ENCODE measurements around the gene GPHN. TPM values are rescaled to one million over a fixed set of nuclear protein-coding genes. Genes with fewer than 3 reads are reported as not detected.
"Not testable (repeated sequence)": the region's sequence is repeated elsewhere in the genome, so short reads cannot be mapped to it uniquely, and the experiment has no call there.

The GPHN gene
- total RNA-seq, 2 donors from 2014 or later, result 21.3 to 24.9 TPM

DNA sequence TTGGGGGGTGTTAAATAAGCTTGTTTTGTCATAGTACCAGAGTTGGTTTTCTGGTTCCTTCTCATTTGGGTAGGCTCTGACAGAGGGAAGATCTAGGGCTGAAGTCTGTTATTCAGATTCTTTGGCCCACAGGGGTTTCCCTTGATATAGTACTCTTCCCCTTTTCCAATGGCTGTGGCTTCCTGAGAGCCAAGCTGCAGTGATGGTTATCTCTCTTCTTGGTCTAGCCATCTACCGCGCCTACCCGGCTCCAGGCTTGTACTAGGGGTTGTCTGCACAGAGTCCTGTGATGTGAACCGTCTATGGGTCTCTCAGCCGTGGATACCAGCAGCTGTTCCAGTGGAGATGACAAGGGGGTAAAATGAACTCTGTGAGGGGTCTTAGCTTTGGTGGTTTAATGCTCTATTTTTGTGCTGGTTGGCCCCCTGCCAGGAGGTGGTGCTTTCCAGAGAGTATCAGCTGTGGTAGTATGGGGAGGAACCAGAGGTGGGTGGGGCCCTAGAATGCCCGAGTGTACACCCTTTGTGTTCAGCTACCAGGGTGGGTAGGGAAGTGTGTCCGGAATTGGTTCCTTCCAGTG, 209.7 kb downstream of the GPHN start:
- no peak for DNase-seq (ENCODE audit: low spot score)
- intact Hi-C loops (cut with DNase I), result no loop called here

DNA sequence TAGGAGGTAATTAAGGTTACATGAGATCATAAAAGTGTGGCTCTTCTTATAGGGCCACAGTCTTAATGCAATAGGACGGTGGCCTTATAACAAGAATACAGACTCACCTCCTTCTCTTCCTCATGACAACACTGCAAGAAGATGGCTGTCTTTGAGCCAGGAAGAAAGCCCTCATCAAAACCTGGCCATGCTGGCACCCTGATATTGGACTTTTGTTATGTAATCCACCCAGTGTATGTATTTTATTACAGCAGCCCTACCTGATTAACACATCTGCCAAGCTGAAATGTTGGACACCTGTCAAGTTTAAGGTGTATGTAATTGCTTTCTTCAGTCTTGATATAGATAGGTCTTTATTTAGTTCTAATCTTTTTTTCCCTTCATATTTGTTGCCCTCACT, 217.0 kb downstream of the GPHN start:
- intact Hi-C loops (cut with DNase I), result no loop called here
- no peak for DNase-seq (ENCODE audit: low spot score)

DNA sequence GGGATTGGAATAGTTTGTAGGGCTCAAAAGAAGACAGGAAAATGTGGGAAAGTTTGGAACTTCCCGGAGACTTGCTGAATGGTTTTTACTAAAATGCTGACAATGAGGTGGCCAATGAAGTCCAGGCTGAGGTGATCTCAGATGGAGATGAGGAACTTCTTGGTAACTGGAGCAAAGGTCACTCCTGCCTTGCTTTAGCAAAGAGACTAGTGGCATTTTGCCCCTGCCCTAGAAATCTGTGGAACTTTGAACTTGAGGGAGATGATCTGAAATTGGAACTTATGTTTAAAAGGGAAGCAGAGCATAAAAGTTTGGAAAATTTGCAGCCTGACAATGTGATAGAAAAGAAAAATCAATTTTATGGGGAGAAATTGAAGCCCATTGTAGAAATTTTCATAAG, 223.4 kb downstream of the GPHN start:
- intact Hi-C loops (cut with DNase I); DNase-seq (ENCODE audit: low spot score): not testable (repeated sequence)

DNA sequence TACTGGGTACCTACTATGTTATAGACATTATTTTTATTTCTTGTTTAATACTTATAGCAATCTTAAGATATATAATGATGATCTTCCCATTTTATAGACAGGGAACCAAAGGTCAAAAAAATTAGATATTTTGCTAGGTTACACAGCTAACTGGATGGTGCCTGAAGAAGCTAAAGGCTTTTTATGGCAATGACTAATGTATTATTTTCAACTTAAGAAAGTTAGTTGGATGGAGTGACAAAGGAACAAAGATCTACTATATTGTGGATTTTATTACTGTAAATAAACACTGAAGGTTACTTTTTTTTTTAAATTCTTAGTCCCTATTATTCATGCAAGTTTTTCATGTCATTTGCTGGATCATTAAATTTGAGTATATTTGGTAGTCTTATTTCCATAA, 227.9 kb downstream of the GPHN start:
- intact Hi-C loops (cut with DNase I), result no loop called here
- DNase-seq (ENCODE audit: low spot score), result no peak

DNA sequence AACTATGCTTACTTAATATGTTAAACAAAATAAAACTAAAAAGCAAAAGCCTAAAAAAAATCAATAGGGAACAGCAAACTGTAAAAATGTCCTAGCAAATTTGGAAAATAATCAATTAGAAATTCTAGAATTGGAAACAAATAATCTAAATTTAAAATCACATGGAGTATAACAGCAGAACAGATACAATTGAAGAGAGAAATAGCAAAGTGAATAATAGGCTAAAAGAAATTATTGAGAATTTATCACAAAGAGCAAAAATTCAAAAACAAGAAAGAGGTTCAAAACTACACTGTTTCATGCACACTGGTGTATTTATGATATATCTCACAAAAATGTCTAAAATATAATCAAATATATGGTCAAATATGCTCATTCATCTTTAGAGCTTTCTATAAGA, 231.9 kb downstream of the GPHN start:
- intact Hi-C loops (cut with DNase I), result no loop called here
- DNase-seq (ENCODE audit: low spot score), result no peak

DNA sequence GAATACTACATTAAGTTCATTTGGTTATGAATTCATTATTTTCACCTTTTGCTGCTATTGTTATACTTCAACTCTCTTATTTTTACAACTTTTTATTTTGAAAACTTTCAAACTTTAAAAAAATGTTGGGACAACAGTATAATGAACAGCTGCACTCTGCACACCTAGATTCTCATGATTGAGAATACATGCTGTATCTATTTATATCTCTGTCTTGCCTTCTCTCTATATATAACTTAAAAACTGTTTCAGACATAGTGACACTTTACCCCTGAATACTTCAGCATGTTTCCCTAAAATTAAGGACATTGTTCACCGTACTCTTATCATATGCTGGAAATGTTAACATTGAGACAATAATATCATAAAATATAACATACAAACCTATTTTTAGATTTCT, 237.1 kb downstream of the GPHN start:
- no peak for DNase-seq (ENCODE audit: low spot score)
- intact Hi-C loops (cut with DNase I), result no loop called here

DNA sequence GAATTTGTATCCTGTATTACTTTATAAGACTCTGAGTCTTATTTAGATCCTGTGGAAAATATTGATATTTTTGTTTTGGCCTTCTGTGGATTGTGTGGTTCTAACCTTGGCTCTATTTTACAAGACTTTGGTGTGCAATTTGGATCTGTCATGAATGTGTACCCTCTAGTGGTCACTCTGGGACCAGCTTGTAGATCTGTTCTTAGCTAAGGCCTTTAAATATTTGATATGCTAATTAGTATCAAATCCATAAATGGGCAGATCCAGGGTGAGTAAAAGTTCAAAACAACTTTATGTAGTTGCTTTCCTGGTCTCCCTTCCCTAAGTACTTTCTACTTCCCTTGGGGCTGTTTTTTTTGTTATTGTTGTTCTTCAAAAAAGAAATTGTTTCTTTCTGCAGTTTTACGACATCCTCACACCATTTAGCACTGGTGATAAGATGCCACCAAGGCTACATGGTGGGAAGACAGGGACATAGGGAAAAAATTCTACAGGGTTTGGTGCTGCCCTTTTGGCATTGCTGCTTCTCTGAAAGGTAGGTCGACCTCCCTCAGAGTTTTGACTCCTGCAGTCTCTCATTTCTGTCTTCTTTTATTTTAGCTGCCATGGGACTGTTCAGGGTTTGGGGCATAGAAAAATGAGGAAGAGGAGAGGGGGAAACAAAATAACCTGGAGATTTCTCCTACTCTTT, 238.5 kb downstream of the GPHN start:
- no peak for DNase-seq (ENCODE audit: low spot score)
- intact Hi-C loops (cut with DNase I), result no loop called here

DNA sequence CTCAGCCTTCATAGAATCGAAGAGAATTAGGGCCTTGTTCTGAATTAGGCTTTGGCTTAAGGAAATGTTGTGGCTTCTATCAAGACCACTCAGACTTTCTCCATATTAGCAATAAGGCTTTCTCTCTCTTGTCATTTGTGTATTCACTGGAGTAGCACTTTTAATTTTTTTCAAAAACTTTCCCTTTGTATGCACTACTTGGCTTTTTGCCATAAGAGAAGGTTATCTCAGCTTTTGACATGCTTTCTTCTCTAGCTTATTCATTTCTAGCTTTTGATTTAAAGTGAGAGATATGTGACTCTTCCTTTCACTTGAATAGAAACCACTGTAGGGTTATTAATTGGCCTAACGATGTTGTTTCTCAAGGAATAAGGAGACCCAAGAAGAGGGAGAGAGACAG, 244.2 kb downstream of the GPHN start:
- intact Hi-C loops (cut with DNase I), result no loop called here
- DNase-seq (ENCODE audit: low spot score), result no peak

DNA sequence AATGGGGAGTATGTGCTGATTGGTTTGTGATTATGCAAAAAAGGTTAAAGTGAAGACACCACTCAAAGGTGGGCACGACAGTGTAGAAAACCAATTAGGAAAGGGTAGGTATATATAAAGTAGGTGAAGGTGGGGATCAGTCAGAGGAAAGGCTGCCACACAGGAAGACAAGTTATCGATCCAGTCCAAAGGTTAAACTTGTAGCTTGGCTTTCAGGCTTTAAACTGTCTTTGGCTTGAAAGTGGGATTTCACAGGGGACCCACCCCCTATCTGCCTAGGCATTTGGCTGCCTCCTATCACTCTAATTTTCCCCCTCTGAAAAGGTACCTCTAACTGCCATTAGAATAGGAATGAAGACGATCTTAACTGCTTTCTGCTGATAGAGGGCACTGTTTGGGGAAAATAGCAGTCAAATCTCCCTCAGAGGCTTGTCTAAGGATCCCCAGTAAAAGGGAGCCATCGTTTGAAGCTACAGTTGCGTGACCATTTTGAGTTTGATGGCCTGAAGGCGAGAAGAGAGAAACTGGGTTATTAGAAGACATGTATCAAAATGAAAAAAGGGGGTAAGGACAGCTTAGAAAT, 250.2 kb downstream of the GPHN start:
- intact Hi-C loops (cut with DNase I), result no loop called here
- DNase-seq (ENCODE audit: low spot score), result no peak

DNA sequence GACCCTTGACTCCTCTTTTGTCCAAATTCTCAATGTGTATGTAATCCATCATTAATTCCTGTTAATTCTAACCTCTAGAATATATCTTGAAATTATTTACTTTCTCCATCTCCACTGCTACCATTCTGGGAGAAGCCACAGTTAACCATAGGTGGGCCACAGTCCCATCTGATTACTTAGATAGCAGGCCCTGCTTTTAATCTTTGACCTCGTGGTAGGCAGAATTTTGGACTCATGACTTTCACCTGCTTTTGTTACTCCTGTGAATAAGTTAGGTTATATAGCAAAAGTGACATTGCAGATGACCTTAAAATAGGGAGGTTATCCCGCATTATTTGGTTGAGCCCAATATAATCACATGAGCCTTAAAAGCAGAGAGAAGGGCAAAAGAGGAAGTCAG, 264.2 kb downstream of the GPHN start:
- intact Hi-C loops (cut with DNase I), result no loop called here
- no peak for DNase-seq (ENCODE audit: low spot score)

DNA sequence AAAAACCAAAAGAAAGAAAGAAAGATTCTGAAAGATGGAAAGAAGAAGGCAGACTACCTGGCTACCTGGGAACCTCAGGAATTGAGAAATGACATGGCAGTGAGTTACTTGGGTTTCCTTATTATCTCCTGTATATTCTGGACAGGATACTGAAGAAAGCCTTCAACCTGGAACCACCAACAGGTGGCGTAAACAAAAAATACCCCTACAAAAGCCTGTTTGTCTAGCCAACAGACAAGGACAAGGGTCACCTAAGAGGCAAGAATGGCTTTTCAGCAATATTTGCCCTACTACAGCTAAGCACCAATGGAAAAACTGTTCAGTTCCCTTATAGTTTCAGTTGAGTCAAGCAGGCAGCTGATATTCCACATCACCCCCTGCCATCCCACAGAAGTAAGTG, 274.9 kb downstream of the GPHN start:
- intact Hi-C loops (cut with DNase I), result no loop called here
- DNase-seq (ENCODE audit: low spot score), result no peak

DNA sequence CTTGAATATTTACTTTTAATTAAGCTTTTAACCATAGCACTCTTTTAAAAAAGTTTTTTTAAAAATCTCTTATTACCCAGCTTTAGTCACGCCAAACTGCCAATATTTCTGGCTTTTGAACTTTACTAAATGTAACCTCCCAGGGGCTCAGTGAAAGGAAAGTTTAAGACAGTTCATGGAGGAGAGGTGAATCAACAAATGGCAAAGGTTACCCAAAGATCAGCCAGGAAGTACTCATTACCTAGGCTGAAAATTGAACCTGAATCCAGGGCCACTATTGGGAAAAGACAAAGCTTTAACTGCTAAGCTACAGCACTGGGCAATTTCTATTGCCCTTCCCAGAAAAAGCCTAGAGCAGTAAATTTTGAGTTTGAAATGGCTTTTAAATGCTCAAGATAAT, 282.2 kb downstream of the GPHN start:
- intact Hi-C loops (cut with DNase I), result no loop called here
- DNase-seq (ENCODE audit: low spot score), result no peak

DNA sequence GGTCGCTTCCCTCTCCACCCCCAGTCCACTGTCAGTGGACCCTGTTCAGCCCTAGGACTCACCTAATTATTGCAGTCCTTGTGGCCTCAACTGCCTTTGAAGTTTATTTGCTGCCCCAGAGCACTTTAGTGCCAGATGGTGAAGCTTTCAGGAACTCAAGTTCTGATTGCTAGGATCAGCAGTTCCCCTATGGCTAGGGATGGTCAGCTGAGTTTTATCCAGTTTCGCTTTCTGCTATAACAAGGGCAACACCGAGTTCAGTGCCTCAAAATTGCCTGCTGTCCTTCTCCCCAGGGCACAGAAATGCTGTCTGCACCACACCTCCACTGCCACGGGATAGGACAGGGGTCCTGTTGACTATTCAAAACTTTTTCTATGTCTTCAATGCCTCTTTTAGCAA, 295.0 kb downstream of the GPHN start:
- no peak for DNase-seq (ENCODE audit: low spot score)
- intact Hi-C loops (cut with DNase I), result no loop called here

DNA sequence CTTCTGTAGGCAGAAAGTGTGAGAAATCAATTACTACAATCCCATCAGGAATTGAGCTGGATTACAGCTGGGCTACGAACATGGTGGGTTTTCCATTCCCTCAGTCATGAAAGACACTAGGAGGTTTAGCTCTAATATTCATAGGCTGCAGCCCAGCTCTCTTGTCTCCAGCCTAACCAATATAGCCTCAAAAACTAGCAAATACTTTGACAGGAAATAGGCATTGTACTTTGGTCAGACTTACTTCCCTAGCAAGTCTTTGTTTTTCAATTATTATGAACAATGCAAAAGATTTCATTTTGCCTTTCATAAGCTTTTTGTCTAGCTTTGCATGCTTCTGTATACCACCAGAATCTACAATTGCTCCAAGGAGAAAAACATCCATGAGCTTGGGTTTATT, 296.2 kb downstream of the GPHN start:
- intact Hi-C loops (cut with DNase I), result no loop called here
- no peak for DNase-seq (ENCODE audit: low spot score)

DNA sequence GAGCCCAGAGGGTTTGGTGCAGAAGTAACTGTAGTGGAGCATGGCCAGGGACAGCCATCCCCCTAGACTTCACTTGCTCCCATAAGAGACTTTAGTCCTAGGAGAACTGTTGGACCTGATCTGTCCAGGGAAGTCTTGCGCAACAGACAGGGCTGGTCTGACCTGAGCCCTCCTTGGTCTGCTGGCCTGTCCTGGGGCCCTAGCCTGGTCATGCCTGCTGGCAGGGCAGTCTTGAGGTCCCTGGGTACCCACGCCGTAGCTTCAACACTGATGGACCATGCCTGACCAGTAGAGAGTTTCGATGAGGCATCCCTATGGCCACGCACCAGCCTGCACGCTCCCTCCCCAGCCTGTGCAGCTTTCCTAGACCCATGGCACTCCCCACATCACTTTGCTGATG, 305.7 kb downstream of the GPHN start:
- intact Hi-C loops (cut with DNase I), result no loop called here
- DNase-seq (ENCODE audit: low spot score), result no peak

DNA sequence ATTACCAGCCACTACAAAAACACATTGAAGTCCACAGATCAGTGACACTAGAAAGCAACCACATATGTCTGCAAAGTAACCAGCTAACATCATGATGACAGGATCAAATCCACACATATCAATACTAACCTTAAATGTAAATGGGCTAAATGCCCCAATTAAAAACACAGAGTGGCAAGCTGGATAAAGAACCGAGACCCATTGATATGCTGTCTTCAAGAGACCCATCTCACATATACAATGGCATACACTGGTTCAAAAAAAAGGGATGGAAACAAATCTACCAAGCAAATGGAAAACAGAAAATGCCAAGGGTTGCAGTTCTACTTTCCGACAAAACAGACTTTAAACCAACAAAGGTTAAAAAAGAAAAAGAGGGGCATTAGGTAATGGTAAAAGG, 307.7 kb downstream of the GPHN start:
- DNase-seq (ENCODE audit: low spot score), result no peak
- intact Hi-C loops (cut with DNase I), result no loop called here

DNA sequence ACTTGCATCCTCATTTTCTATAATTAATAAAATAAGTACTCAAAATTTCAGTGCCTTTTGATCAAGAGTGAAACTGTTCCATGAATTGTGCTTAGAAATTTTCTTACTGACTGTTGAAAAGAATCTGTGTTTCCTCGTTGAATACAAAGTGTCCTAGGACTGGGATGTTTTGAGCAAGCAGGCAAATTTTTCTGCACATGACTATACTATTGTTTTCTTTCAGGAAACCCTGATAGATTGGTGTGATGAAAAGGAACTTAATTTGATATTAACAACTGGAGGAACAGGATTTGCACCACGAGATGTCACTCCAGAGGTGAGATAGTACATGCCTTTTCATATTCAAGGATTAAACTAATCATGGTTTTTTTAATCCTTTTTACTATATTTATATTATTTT, 316.3 kb downstream of the GPHN start:
- DNase-seq (ENCODE audit: low spot score), result no peak
- intact Hi-C loops (cut with DNase I), result no loop called here

DNA sequence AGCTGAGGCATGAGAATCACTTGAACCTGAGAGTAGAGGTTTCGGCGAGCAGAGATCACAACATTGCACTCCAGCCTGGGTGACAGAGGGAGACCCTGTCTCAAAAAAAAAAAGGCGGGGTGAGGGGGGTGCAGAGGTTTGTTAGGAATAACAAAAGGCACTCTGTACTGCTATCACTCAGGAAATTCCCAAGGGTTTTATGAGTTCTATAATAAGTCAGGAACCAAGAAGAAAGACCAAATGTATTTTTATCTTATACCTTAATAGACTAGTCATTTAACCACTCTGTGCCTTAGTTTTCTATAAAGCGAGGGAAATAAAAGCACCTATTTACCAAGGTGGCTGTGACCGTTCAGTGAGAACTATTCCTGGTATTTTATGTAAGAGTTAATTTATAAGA, 319.2 kb downstream of the GPHN start:
- intact Hi-C loops (cut with DNase I), result no loop called here
- no peak for DNase-seq (ENCODE audit: low spot score)

DNA sequence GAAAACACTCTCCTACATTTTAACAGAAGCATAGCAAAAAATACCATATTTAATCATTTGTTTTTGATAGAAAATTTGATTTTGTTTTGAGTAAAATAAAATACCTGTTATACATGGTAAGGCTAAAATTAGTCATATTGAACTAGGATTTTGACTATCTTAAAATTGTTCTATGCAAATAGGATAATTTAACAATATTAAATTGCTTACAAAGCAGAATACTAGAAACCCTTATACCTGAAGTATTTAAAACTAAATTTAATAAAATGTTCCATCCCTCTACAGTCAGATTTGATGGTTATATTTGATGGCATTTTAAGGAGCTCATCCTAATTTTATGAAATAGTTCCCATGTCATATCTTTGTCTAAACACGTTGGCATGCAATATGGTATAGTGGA, 323.2 kb downstream of the GPHN start:
- intact Hi-C loops (cut with DNase I), result no loop called here
- no peak for DNase-seq (ENCODE audit: low spot score)

DNA sequence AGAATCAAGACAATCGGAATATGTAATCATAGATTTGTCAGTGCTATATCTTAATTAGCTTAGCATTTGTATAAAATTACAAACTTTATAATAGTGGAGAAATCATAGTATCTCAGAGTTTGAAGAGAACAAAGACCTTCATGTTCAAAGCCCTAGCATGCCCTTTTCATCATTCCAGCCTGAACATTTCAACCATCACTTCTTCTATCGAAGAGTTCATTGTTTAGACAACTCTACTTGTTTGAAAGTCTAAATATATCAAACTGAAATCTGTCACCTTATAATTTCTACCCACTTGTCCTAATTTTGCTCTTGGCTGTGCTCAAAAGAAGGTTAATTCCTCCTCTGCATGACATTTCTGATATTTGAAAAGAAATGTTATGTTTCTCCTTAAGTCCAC, 325.9 kb downstream of the GPHN start:
- intact Hi-C loops (cut with DNase I), result no loop called here

DNA sequence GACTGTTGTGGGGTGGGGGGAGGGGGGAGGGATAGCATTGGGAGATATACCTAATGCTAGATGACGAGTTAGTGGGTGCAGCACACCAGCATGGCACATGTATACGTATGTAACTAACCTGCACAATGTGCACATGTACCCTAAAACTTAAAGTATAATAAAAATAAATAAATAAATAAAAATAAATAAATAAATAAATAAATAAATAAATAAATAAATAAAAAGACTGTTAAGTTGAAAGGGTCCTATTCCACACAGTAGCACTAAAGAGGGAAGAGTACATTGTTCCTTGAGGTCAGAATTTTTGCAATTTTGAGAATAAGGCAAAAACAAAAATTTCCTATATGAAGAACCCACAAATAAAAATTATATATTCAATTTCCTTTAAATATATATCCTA, 329.5 kb downstream of the GPHN start:
- DNase-seq (ENCODE audit: low spot score); intact Hi-C loops (cut with DNase I): not testable (repeated sequence)

More for the DNA sequence above, 325.9 kb downstream of the GPHN start:
- DNase-seq (ENCODE audit: low spot score), result no peak
